Lower leg skin (tissue), 3 donors: ENCODE measurements around the gene MTAP.

ENCODE experiments used
- CTCF ChIP-seq, 3 donors: fragments of 450-650 bp; IDR thresholded peaks; one replicate each; pipeline ENCODE4 v1.5.1; 2016; ENCODE audit warnings: antibody characterized with exemption in 3 of 3, mild to moderate bottlenecking in 3 of 3, moderate library complexity in 2 of 3
- POLR2A ChIP-seq, 2 donors: fragments of 450-650 bp; IDR thresholded peaks; one replicate each; pipeline ENCODE4 v1.6.1; 2016 to 2017; ENCODE audit warnings: antibody characterized with exemption in 2 of 2, mild to moderate bottlenecking in 1 of 2, moderate library complexity in 1 of 2

- no peak for TF ChIP-seq CTCF (IDR thresholded peaks at IDR 0.05)
- no peak for TF ChIP-seq POLR2A (IDR thresholded peaks at IDR 0.05)
These were observed 156.4 kb downstream of the MTAP start for GRCh38 chr9:21958833-21959232.
